ENCODE data around the gene FSIP1.

The FSIP1 gene

GRCh38 chr15:39555885-39556284, 226.8 kb downstream of the FSIP1 start:
- no peak for TF ChIP-seq ZNF274 (IDR thresholded peaks at IDR 0.05; ENCODE audit: low read depth, low read length)
- no peak overlapping the region for H3K4me3 ChIP-seq (ENCODE audit: low read length)

GRCh38 chr15:39554746-39555387, 227.8 kb downstream of the FSIP1 start:
- no peak for TF ChIP-seq ZNF274 (IDR thresholded peaks at IDR 0.05; ENCODE audit: low read depth, low read length)
- H3K4me3 ChIP-seq (ENCODE audit: low read length): no peak overlapping the region; the same call in 1 of the 2 replicates

- no peak for TF ChIP-seq ZNF274 (IDR thresholded peaks at IDR 0.05; ENCODE audit: low read depth, low read length)
Observed at GRCh38 chr15:39553947-39554693, 228.5 kb downstream of the FSIP1 start.

GRCh38 chr15:39552556-39552955, 230.1 kb downstream of the FSIP1 start:
- TF ChIP-seq ZNF274 (IDR thresholded peaks at IDR 0.05; ENCODE audit: low read depth, low read length): no peak
- no peak overlapping the region for H3K4me3 ChIP-seq (ENCODE audit: low read length)

More at GRCh38 chr15:39553947-39554693, 228.5 kb downstream of the FSIP1 start:
- H3K4me3 ChIP-seq (ENCODE audit: low read length): no peak overlapping the region; the same call in 1 of the 2 replicates

GRCh38 chr15:39551476-39551875, 231.2 kb downstream of the FSIP1 start:
- H3K4me3 ChIP-seq (ENCODE audit: low read length): no peak overlapping the region
- no peak for TF ChIP-seq ZNF274 (IDR thresholded peaks at IDR 0.05; ENCODE audit: low read depth, low read length)

All from GM08714 (cell line).